HCT116 (cell line): ENCODE results near the gene TNKS2. TPM values are rescaled to one million over a fixed set of nuclear protein-coding genes. Genes with fewer than 3 reads are reported as not detected.

Experiments
- ATAC-seq: fragments of 200-7000 bp; cut with Tn5 transposase; 2 replicates; pipeline ENCODE4 v1.9.1; 2020; ENCODE audit warnings: mild to moderate bottlenecking, moderate library complexity
- BruUV-seq: library from RNA; stranded (reverse); fragments of 400-500 nt; replicated peaks from 2 replicates; lab custom pipeline; 2021; lab: Mats Ljungman, UMichigan
- CTCF ChIA-PET: fragments of 300-600 bp; sonication (Branson Sonifier 250); formaldehyde crosslinking; loops from one replicate; lab custom pipeline; 2021; ENCODE audit warnings: antibody characterized with exemption; lab: Charles Lee
- POLR2A ChIA-PET: fragments of 300-600, 350-600 bp; sonication (Branson Sonifier 250); formaldehyde crosslinking; loops from one replicate; lab custom pipeline; 2021; ENCODE audit warnings: antibody characterized with exemption; lab: Charles Lee
- RAD21 ChIA-PET, 2 experiments: fragments of 300-600 bp; sonication (Branson Sonifier 250); formaldehyde crosslinking; loops; one replicate each; lab custom pipeline; 2023; ENCODE audit warnings: low total read pairs in 2 of 2; ENCODE audit not compliant: uncharacterized antibody in 2 of 2, unreplicated experiment in 2 of 2, low non-redundant PET in 1 of 2; lab: Charles Lee
- DNase-seq: peaks from one replicate; pipeline ENCODE4 v3.0.0-alpha.2; 2010; ENCODE audit warnings: low read depth, low spot score
- H2AFZ ChIP-seq: fragments of 200-600 bp; shearing (Covaris generic), sonication (generic); 2 replicates; pipeline ENCODE4 v1.6.1; 2017; ENCODE audit warnings: low read depth, mixed run types, mixed read lengths, antibody characterized with exemption, low read length; ENCODE audit not compliant: poor library complexity, severe bottlenecking
- H3K27ac ChIP-seq: 2 replicates; pipeline ENCODE4 v1.5.1; 2012; ENCODE audit warnings: low read depth, low read length
- H3K27me3 ChIP-seq: fragments of 200-600 bp; sonication (generic); 2 replicates; pipeline ENCODE4 v1.6.1; 2016; ENCODE audit warnings: mixed run types, low read length, mixed read lengths; ENCODE audit not compliant: insufficient read depth
- H3K36me3 ChIP-seq, 2 experiments: fragments of 200-500 bp in 1 of 2; fragments of 200-600 bp in 1 of 2; sonication (Bioruptor generic) in 1 of 2; sonication (generic) in 1 of 2; 2 replicates each; pipeline versions ENCODE4 v1.5.1 to v1.6.1; 2014 to 2016; ENCODE audit warnings: low read length in 2 of 2, inconsistent platforms in 1 of 2, mixed read lengths in 1 of 2, mixed run types in 1 of 2; ENCODE audit not compliant: insufficient read depth in 2 of 2, control insufficient read depth in 1 of 2
- H3K4me1 ChIP-seq, 2 experiments: fragments of 200-600 bp in 1 of 2; sonication (generic) in 1 of 2; 2 replicates each; pipeline versions ENCODE4 v1.5.1 to v1.6.1; 2012 to 2017; ENCODE audit warnings: low read length in 2 of 2, inconsistent platforms in 1 of 2, mild to moderate bottlenecking in 1 of 2, mixed read lengths in 1 of 2, mixed run types in 1 of 2, moderate library complexity in 1 of 2; ENCODE audit not compliant: insufficient read depth in 2 of 2, control insufficient read depth in 1 of 2
- H3K4me2 ChIP-seq: fragments of 200-600 bp; sonication (generic); 2 replicates; pipeline ENCODE4 v1.6.1; 2017; ENCODE audit warnings: mixed run types, low read length, mixed read lengths
- H3K4me3 ChIP-seq, 2 experiments: fragments of 200-600 bp in 1 of 2; sonication (generic) in 1 of 2; replicated peaks in 1 of 2; 2 replicates each; pipeline ENCODE4 v1.5.1; 2011 to 2016; ENCODE audit warnings: low read length in 2 of 2, control low read depth in 1 of 2, low read depth in 1 of 2, mild to moderate bottlenecking in 1 of 2, mixed read lengths in 1 of 2, mixed run types in 1 of 2
- H3K79me2 ChIP-seq: fragments of 200-600 bp; sonication (generic); 2 replicates; pipeline ENCODE4 v1.6.1; 2017; ENCODE audit warnings: mild to moderate bottlenecking, mixed run types, low read length, moderate library complexity, mixed read lengths; ENCODE audit not compliant: insufficient read depth
- H3K9ac ChIP-seq: fragments of 200-600 bp; sonication (generic); 2 replicates; pipeline ENCODE4 v1.6.1; 2016; ENCODE audit warnings: low read length, mixed read lengths
- H3K9me2 ChIP-seq: fragments of 200-600 bp; sonication (generic), shearing (Covaris generic); 2 replicates; pipeline ENCODE4 v1.6.1; 2017; ENCODE audit warnings: mixed run types, mild to moderate bottlenecking, moderate library complexity; ENCODE audit not compliant: insufficient read depth
- H3K9me3 ChIP-seq, 2 experiments: fragments of 200-500 bp in 1 of 2; fragments of 200-600 bp in 1 of 2; sonication (Bioruptor generic) in 1 of 2; sonication (generic) in 1 of 2; 2 replicates each; pipeline ENCODE4 v1.6.1; 2014 to 2017; ENCODE audit warnings: low read length in 2 of 2, mixed read lengths in 2 of 2, inconsistent platforms in 1 of 2, low read depth in 1 of 2, mild to moderate bottlenecking in 1 of 2, mixed run types in 1 of 2, moderate library complexity in 1 of 2; ENCODE audit not compliant: control insufficient read depth in 1 of 2, insufficient read depth in 1 of 2
- H4K20me1 ChIP-seq: fragments of 200-600 bp; sonication (generic), shearing (Covaris generic); 2 replicates; pipeline ENCODE4 v1.6.1; 2017; ENCODE audit warnings: mixed run types, mild to moderate bottlenecking, moderate library complexity; ENCODE audit not compliant: insufficient read depth
- ATF3 ChIP-seq: IDR thresholded peaks from 2 replicates; pipeline ENCODE4 v1.6.1; 2012
- CEBPB ChIP-seq: IDR thresholded peaks from 2 replicates; pipeline ENCODE4 v1.6.1; 2012; ENCODE audit warnings: low read depth
- CTCF ChIP-seq, 3 experiments: fragments of 200-600 bp in 1 of 3; sonication (generic) in 1 of 3; IDR thresholded peaks in 2 of 3; conservative IDR thresholded peaks in 1 of 3; 2 replicates each; pipeline ENCODE4 v1.5.1; 2012 to 2017; ENCODE audit warnings: low read depth in 2 of 3, low read length in 2 of 3, antibody characterized with exemption in 1 of 3, borderline replicate concordance in 1 of 3, control low read depth in 1 of 3, mild to moderate bottlenecking in 1 of 3, mixed read lengths in 1 of 3, mixed run types in 1 of 3, moderate library complexity in 1 of 3; ENCODE audit not compliant: insufficient read depth in 1 of 3
- EGR1 ChIP-seq: IDR thresholded peaks from 2 replicates; pipeline ENCODE4 v1.6.1; 2012; ENCODE audit warnings: low read depth
- ELF1 ChIP-seq: IDR thresholded peaks from 2 replicates; pipeline ENCODE4 v1.6.1; 2012; ENCODE audit warnings: low read depth, borderline replicate concordance
- EZH2 ChIP-seq: fragments of 200-600 bp; sonication (generic); IDR thresholded peaks from 2 replicates; pipeline ENCODE4 v1.6.1; 2017; ENCODE audit warnings: antibody characterized with exemption, mixed run types
- FOSL1 ChIP-seq: IDR thresholded peaks from 2 replicates; pipeline ENCODE4 v1.6.1; 2012; ENCODE audit warnings: low read depth
- JUND ChIP-seq: IDR thresholded peaks from 2 replicates; pipeline ENCODE4 v1.6.1; 2012
- MAX ChIP-seq: IDR thresholded peaks from 2 replicates; pipeline ENCODE4 v1.6.1; 2012
- POLR2AphosphoS5 ChIP-seq: IDR thresholded peaks from 2 replicates; pipeline ENCODE4 v1.6.1; 2011; ENCODE audit warnings: mild to moderate bottlenecking, low read depth, low read length, moderate library complexity
- RAD21 ChIP-seq: IDR thresholded peaks from 2 replicates; pipeline ENCODE4 v1.6.1; 2012; ENCODE audit warnings: low read depth, mild to moderate bottlenecking
- REST ChIP-seq: IDR thresholded peaks from 2 replicates; pipeline ENCODE4 v1.6.1; 2012; ENCODE audit warnings: low read depth
- SIN3A ChIP-seq: IDR thresholded peaks from 2 replicates; pipeline ENCODE4 v1.6.1; 2012; ENCODE audit warnings: low read depth
- SP1 ChIP-seq: IDR thresholded peaks from 2 replicates; pipeline ENCODE4 v1.6.1; 2012; ENCODE audit warnings: low read depth
- TCF7L2 ChIP-seq: IDR thresholded peaks from 2 replicates; pipeline ENCODE4 v1.7.0; 2011; ENCODE audit warnings: borderline replicate concordance, inconsistent platforms; ENCODE audit not compliant: insufficient read depth, insufficient read length; ENCODE audit errors: extremely low read depth
- YY1 ChIP-seq: IDR thresholded peaks from 2 replicates; pipeline ENCODE4 v1.6.1; 2011; ENCODE audit warnings: low read length, low read depth, moderate library complexity, mild to moderate bottlenecking; ENCODE audit not compliant: insufficient replicate concordance; ENCODE audit errors: extremely low read depth
- ZBTB33 ChIP-seq: IDR thresholded peaks from 2 replicates; pipeline ENCODE4 v1.6.1; 2011; ENCODE audit warnings: mild to moderate bottlenecking, low read length, moderate library complexity; ENCODE audit not compliant: insufficient replicate concordance; ENCODE audit errors: extremely low read depth
- ZFX ChIP-seq: fragments of 450-650 bp; IDR thresholded peaks from 2 replicates; pipeline ENCODE4 v1.6.1; 2017
- intact Hi-C: fragments of 100-400 bp; cut with micrococcal nuclease; formaldehyde crosslinking; loops from 2 replicates; pipeline ENCODE4 v1.10.0; 2022
- total RNA-seq: library from RNA; stranded (reverse); gene quantifications from one replicate; pipeline ENCODE4 v1.2.1, GENCODE V29; 2021; ENCODE audit not compliant: unreplicated experiment

TNKS2 gene
- total RNA-seq, 1 experiment from 2014 or later, result 20.7 TPM

- Histone ChIP-seq H3K79me2 (peaks cover 69% of the 10 kb centered on the region), H3K9me3 (no peaks in the 10 kb centered on the region), H4K20me1 (no peaks in the 10 kb centered on the region), H3K9ac (no peak overlapping the region), H2AFZ (no peak overlapping the region), H3K4me1 (peaks cover 11 to 31% of the 10 kb centered on the region in 2 experiments), H3K27me3 (no peaks in the 10 kb centered on the region), H3K27ac (no peak overlapping the region), H3K9me2 (0 out of 2 replicates have a peak, but pooled peaks cover 4% of the 10 kb centered on the region)
- no TSS peak for BruUV-seq
- ChIA-PET POLR2A (no interaction called here), RAD21 (no interaction called here)
- TF ChIP-seq CTCF (IDR thresholded peaks at IDR 0.05 in 2 of 3, conservative IDR thresholded peaks at IDR 0.05 in 1 of 3; ENCODE audit: borderline replicate concordance in 1 of 3, insufficient read depth in 1 of 3, low read depth in 2 of 3, low read length in 2 of 3) (no peak), POLR2AphosphoS5 (no peak), ZBTB33 (no peak), FOSL1 (no peak), ZFX (no peak), SP1 (no peak), TCF7L2 (no peak), YY1 (no peak), ATF3 (no peak), EGR1 (no peak), SIN3A (no peak), JUND (no peak), MAX (no peak), RAD21 (no peak), CEBPB (no peak), EZH2 (no peak), REST (no peak), ELF1 (no peak)
- TF ChIP-seq, all 23 proteins: peak for 0
- CTCF ChIA-PET, result no interaction called here
- peaks cover 7 to 13% of the 10 kb centered on the region in 2 experiments; a peak in 3 of 4 replicates for H3K36me3 ChIP-seq
- H3K4me2 ChIP-seq, result no peak overlapping the region
- no peak for ATAC-seq
- intact Hi-C loops, result no loop called here
- H3K4me3 ChIP-seq, result no peak overlapping the region
- no peak for DNase-seq
Measured at GRCh38 chr10:91800756-91801155, 2.5 kb downstream of the TNKS2 start.
